ENCODE data around the gene STK11IP.

DNA sequence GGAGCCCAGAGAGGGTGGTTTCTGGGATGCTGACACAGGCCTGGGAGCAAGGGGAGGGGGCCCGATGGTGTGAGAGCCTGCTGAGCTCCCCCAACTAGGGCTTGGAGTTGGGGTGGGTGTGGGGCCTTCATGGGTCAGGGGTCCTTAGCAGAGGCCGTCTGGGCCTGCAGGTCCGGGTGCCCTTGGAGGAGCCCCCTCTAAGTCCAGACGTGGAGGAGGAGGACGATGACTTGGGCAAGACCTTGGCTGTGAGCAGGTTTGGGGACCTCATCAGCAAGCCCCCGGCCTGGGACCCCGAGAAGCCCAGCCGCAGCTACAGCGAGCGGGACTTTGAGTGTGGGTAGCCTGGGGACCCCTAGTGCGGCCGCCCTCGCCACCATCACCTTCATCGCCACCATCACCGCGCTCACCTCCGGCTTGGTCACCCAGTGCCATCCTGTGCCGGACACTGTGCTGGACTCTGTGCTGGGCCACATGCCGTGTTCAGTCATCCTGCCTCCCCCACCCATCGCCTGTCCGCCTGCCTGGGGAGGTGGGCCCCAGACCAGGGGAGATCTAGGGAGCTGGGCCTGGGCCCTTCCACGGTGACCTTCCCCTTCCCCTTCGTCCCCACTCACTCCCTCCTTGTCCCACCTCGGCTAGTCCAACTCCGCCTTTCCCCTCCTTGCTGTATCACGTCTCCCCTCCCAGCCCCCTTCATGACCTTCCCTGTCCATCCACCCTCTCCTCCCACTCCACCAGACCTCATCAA, 30.8 kb downstream of the STK11IP start:
- TF ChIP-seq, protein P1, sequence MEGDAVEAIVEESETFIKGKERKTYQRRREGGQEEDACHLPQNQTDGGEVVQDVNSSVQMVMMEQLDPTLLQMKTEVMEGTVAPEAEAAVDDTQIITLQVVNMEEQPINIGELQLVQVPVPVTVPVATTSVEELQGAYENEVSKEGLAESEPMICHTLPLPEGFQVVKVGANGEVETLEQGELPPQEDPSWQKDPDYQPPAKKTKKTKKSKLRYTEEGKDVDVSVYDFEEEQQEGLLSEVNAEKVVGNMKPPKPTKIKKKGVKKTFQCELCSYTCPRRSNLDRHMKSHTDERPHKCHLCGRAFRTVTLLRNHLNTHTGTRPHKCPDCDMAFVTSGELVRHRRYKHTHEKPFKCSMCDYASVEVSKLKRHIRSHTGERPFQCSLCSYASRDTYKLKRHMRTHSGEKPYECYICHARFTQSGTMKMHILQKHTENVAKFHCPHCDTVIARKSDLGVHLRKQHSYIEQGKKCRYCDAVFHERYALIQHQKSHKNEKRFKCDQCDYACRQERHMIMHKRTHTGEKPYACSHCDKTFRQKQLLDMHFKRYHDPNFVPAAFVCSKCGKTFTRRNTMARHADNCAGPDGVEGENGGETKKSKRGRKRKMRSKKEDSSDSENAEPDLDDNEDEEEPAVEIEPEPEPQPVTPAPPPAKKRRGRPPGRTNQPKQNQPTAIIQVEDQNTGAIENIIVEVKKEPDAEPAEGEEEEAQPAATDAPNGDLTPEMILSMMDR (IDR thresholded peaks at IDR 0.05) = no peak
- TF ChIP-seq POLR2A (IDR thresholded peaks at IDR 0.05) (no peak), EP300 (IDR thresholded peaks at IDR 0.05) (no peak)

Data from suprapubic skin (tissue), 3 donors.